Spleen (tissue), 11 donors: Measurements from ENCODE around the gene SYNJ1. TPM values are rescaled to one million over a fixed set of nuclear protein-coding genes. Genes with fewer than 3 reads are reported as not detected.

ENCODE experiments used
- DNase-seq: peaks from one replicate; pipeline ENCODE4 v3.0.0-alpha.2; 2020
- H3K27ac ChIP-seq, 8 donors: fragments of 200-600 bp; sonication (generic) in 7 of 8; 1 replicate in 4 of 8; 2 replicates in 4 of 8; pipeline versions ENCODE4 v1.5.0 to v1.8.0; 2016 to 2021; ENCODE audit warnings: inconsistent platforms in 4 of 8, mild to moderate bottlenecking in 4 of 8, moderate library complexity in 1 of 8
- H3K27me3 ChIP-seq, 7 donors: fragments of 200-600 bp; sonication (generic) in 6 of 7; replicated peaks in 1 of 7; 1 replicate in 4 of 7; 2 replicates in 3 of 7; pipeline versions ENCODE4 v1.5.0 to v1.8.0; 2016 to 2021; ENCODE audit warnings: inconsistent platforms in 3 of 7, mild to moderate bottlenecking in 1 of 7
- H3K36me3 ChIP-seq, 6 donors: fragments of 200-600 bp; sonication (generic) in 5 of 6; 1 replicate in 4 of 6; 2 replicates in 2 of 6; pipeline versions ENCODE4 v1.5.0 to v1.8.0; 2016 to 2021; ENCODE audit warnings: inconsistent platforms in 2 of 6
- H3K4me1 ChIP-seq, 6 donors: fragments of 200-600 bp; sonication (generic) in 5 of 6; 1 replicate in 3 of 6; 2 replicates in 3 of 6; pipeline versions ENCODE4 v1.5.0 to v1.8.0; 2016 to 2021; ENCODE audit warnings: inconsistent platforms in 3 of 6
- H3K4me3 ChIP-seq, 8 donors: fragments of 200-600 bp; sonication (generic) in 7 of 8; 1 replicate in 4 of 8; 2 replicates in 4 of 8; pipeline versions ENCODE4 v1.5.0 to v1.8.0; 2016 to 2021; ENCODE audit warnings: inconsistent platforms in 4 of 8, mild to moderate bottlenecking in 4 of 8, moderate library complexity in 2 of 8
- H3K9me3 ChIP-seq, 8 donors: fragments of 200-600 bp; sonication (generic) in 7 of 8; 1 replicate in 4 of 8; 2 replicates in 4 of 8; pipeline versions ENCODE4 v1.5.0 to v1.8.0; 2016 to 2021; ENCODE audit warnings: inconsistent platforms in 4 of 8
- POLR2A ChIP-seq, 3 donors: fragments of 450-650 bp; IDR thresholded peaks; one replicate each; pipeline ENCODE4 v1.5.1; 2017; ENCODE audit warnings: antibody characterized with exemption in 3 of 3, mild to moderate bottlenecking in 1 of 3
- POLR2AphosphoS5 ChIP-seq, 3 donors: sonication (generic); formaldehyde crosslinking; IDR thresholded peaks; one replicate each; pipeline ENCODE4 v1.5.1; 2017; ENCODE audit warnings: antibody characterized with exemption in 3 of 3
- WGBS, 5 donors: extraction: QIAGEN DNeasy Blood & Tissue Kit in 3 of 5; methylation state at CpG; one replicate each; pipeline versions ENCODE4 v1.1.5 to v1.1.7; 2013 to 2018; 5-methylcytosine and 5-hydroxymethylcytosine counted together
- intact Hi-C: fragments of 100-400 bp; cut with DNase I; formaldehyde crosslinking; loops from one replicate; pipeline ENCODE4 v1.15.0; 2023; ENCODE audit warnings: low total_unique reads
- polyA plus RNA-seq, 3 donors: library from polyadenylated mRNA; stranded (reverse); fragments of 200-250 nt; gene quantifications; one replicate each; pipeline ENCODE4 v1.2.1, GENCODE V29; 2013
- total RNA-seq, 7 donors: library from RNA; depleted of rRNA in 3 of 7; stranded (reverse); fragments of >200 nt in 3 of 7; fragmentation: NEBNext Ultra II Directional in 4 of 7; extraction: Animal tissue kit (Norgen Biotek cat#: 25700) in 4 of 7; gene quantifications; one replicate each; pipeline versions ENCODE4 v1.1.0 to v1.2.1, GENCODE V29; 2016 to 2021
- TF ChIP-seq, protein P1 (sequence below), 11 experiments: fragments of 200-600 bp in 7 of 11; fragments of 450-650 bp in 4 of 11; sonication (generic) in 4 of 11; IDR thresholded peaks in 8 of 11; conservative IDR thresholded peaks in 3 of 11; 1 replicate in 7 of 11; 2 replicates in 4 of 11; pipeline versions ENCODE4 v1.4.0 to v1.8.0; 2016 to 2021; ENCODE audit warnings: antibody characterized with exemption in 11 of 11, inconsistent platforms in 4 of 11, mild to moderate bottlenecking in 1 of 11
- donor health status: healthy with polysubstance abuse.
- donor health status: DM: no; HTN: no; CAD: no; lungs with moderate emphysema.
- donor health status: DM: no; HTN: no; CAD: no.
- donor health status: Bipolar disorder and iron deficiency.
- donor health status: healthy.
- donor health status: DM: no; HTN: no; CAD: no.
- donor health status: DM: yes; HTN: yes; CAD: no.

The SYNJ1 gene
- total and polyA plus RNA-seq, 10 donors = 3.3 to 30.3 (median 18.7) TPM

DNA sequence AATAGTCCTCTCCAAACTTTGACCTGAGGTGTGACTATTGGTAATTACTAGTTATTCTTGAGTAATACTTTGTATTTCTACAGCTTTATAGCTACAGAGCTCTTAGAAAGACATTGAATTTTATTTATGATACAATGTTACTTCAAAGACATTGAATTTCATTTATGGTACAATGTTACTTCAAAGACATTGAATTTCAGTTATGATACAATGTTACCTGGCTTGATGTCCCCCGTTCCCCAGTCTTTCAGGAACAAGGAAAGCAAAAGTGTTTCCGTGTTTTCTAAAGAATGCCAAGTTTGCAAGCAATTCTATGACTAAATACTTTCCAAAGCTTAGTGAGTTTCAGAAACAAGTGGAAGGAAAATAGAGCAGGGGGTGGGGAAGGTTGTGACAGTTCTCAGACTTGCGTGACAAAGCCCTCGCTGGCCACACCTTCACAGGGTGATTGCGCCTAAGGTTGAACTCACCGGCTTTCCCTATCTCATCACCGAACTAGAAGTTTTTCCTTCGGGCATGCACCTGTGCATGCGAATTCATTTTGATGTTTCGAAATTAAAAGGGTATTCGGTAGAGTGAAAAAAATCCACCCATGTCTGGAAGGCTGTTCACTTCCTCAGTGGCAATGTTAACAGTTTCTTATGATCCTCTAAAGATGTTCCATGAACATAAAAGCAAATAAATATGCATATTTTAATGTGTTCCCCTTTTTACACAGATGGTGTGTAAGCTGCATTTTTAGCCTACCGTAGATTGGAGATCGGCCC lies 44.7 kb upstream of the SYNJ1 start:
- Histone ChIP-seq H3K4me3 (peak overlapping the region; percentile 37 to 87 (median 76)), H3K4me1 (peaks cover 17 to 56% (median 36%) of the 10 kb centered on the region in 6 donors), H3K27ac (peak overlapping the region; percentile 79 to 96 (median 93)), H3K27me3 (peaks cover 0 to 4% (median 0%) of the 10 kb centered on the region in 7 donors), H3K9me3 (no peaks in the 10 kb centered on the region), H3K36me3 (peaks cover 0 to 25% (median 4%) of the 10 kb centered on the region in 6 donors)
- peak; percentile 81 for DNase-seq
- WGBS, 5 donors = 15 to 36% (median 17%) methylated on average over 13 of the region's 13 CpGs
- intact Hi-C loops = no loop called here
- TF ChIP-seq, protein P1, sequence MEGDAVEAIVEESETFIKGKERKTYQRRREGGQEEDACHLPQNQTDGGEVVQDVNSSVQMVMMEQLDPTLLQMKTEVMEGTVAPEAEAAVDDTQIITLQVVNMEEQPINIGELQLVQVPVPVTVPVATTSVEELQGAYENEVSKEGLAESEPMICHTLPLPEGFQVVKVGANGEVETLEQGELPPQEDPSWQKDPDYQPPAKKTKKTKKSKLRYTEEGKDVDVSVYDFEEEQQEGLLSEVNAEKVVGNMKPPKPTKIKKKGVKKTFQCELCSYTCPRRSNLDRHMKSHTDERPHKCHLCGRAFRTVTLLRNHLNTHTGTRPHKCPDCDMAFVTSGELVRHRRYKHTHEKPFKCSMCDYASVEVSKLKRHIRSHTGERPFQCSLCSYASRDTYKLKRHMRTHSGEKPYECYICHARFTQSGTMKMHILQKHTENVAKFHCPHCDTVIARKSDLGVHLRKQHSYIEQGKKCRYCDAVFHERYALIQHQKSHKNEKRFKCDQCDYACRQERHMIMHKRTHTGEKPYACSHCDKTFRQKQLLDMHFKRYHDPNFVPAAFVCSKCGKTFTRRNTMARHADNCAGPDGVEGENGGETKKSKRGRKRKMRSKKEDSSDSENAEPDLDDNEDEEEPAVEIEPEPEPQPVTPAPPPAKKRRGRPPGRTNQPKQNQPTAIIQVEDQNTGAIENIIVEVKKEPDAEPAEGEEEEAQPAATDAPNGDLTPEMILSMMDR (IDR thresholded peaks at IDR 0.05 in 8 of 11, conservative IDR thresholded peaks at IDR 0.05 in 3 of 11) = no peak
- TF ChIP-seq POLR2AphosphoS5 (IDR thresholded peaks at IDR 0.05) (no peak), POLR2A (IDR thresholded peaks at IDR 0.05) (no peak)

- intact Hi-C loops = no loop called here
- no peaks in the 10 kb centered on the region for H3K9me3 ChIP-seq
- DNase-seq = peak; percentile 93
- 0 to 1% (median 0%) methylated on average over 18 to 56 of the region's 56 CpGs for WGBS, 5 donors
- H3K27ac ChIP-seq = peak overlapping the region; percentile 67 to 96 (median 93)
- H3K36me3 ChIP-seq = peaks cover 0 to 35% (median 6%) of the 10 kb centered on the region in 6 donors
- peaks cover 0 to 4% (median 0%) of the 10 kb centered on the region in 7 donors for H3K27me3 ChIP-seq
- peak overlapping the region; percentile 52 to 87 (median 76) for H3K4me3 ChIP-seq
- H3K4me1 ChIP-seq = peaks cover 17 to 70% (median 43%) of the 10 kb centered on the region in 6 donors
- TF ChIP-seq POLR2AphosphoS5 (IDR thresholded peaks at IDR 0.05) (no peak), POLR2A (IDR thresholded peaks at IDR 0.05) (no peak)
- TF ChIP-seq, protein P1 (IDR thresholded peaks at IDR 0.05 in 8 of 11, conservative IDR thresholded peaks at IDR 0.05 in 3 of 11) = no peak
Measured at GRCh38 chr21:32770871-32771523, 43.2 kb upstream of the SYNJ1 start.

DNA sequence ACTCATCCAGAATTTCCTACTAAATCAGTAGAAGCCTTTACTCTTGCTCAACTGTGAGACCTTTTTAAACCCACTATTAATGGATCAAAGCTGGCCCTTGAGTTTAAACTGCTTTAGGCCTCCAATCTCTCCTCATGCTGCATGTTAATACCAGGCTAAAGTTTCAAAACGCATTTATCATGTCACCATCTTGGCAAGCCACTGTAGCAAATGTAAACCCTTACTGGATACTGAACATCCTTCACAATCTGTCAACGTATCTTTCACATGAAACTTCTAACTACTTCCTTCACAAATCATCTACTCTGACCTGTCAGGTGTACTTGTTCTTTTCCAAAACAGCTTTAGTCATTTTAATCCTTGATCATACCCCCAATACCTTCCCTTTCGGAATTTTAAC lies 40.7 kb upstream of the SYNJ1 start:
- Histone ChIP-seq H3K4me3 (no peak overlapping the region), H3K27me3 (peaks cover 0 to 4% (median 0%) of the 10 kb centered on the region in 7 donors), H3K36me3 (peaks cover 0 to 45% (median 12%) of the 10 kb centered on the region in 6 donors), H3K4me1 (peaks cover 17 to 90% (median 58%) of the 10 kb centered on the region in 6 donors), H3K9me3 (no peaks in the 10 kb centered on the region), H3K27ac (no peak overlapping the region)
- TF ChIP-seq POLR2A (IDR thresholded peaks at IDR 0.05) = no peak
- TF ChIP-seq POLR2AphosphoS5 (IDR thresholded peaks at IDR 0.05) = no peak
- TF ChIP-seq, protein P1 (IDR thresholded peaks at IDR 0.05 in 8 of 11, conservative IDR thresholded peaks at IDR 0.05 in 3 of 11) = no peak
- 77 to 84% (median 80%) methylated on average over 3 of the region's 3 CpGs for WGBS, 5 donors
- no peak for DNase-seq
- intact Hi-C loops = loop anchor here (5.0 kb wide), 1 partner anchor 36 kb away; no protein-coding TSS in a partner anchor

DNA sequence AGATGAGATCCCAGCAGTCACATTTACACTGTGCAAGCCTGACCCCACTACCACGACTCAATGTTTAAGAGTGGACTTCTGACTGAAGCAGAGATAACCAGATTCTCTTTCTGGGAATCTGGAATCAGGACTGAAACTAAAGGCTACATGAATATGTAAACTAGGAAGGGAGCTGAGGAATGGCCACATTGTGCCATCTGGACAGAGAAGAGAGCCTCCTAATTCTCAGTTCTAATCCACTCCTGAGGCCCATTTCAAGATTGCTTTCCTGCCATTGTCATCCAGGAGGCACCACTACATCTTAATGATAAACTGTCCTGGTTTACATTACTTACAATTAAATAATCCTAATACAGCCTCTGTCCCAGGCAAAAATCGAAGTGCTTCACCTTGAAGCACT lies 37.2 kb upstream of the SYNJ1 start:
- intact Hi-C loops = loop anchor here (5.0 kb wide), 1 partner anchor 33 kb away; no protein-coding TSS in a partner anchor
- TF ChIP-seq, protein P1 (IDR thresholded peaks at IDR 0.05 in 8 of 11, conservative IDR thresholded peaks at IDR 0.05 in 3 of 11) = no peak
- no peak for TF ChIP-seq POLR2A (IDR thresholded peaks at IDR 0.05)
- TF ChIP-seq POLR2AphosphoS5 (IDR thresholded peaks at IDR 0.05) = no peak
- peaks cover 16 to 65% (median 38%) of the 10 kb centered on the region in 6 donors for H3K4me1 ChIP-seq
- H3K27ac ChIP-seq = no peak overlapping the region
- H3K36me3 ChIP-seq = peaks cover 0 to 79% (median 42%) of the 10 kb centered on the region in 6 donors
- H3K4me3 ChIP-seq = no peak overlapping the region
- no peaks in the 10 kb centered on the region for H3K27me3 ChIP-seq
- WGBS, 5 donors = 86 to 98% (median 91%) methylated on average over 2 of the region's 2 CpGs
- no peak for DNase-seq
- no peaks in the 10 kb centered on the region for H3K9me3 ChIP-seq
